Subcutaneous adipose tissue (tissue), 4 donors: ENCODE results near the gene GRK1. TPM values are rescaled to one million over a fixed set of nuclear protein-coding genes. Genes with fewer than 3 reads are reported as not detected.

ENCODE experiments used
- CTCF ChIP-seq: fragments of 450-650 bp; IDR thresholded peaks from one replicate; pipeline ENCODE4 v1.5.1; 2016; ENCODE audit warnings: low read depth, mild to moderate bottlenecking, control low read depth, antibody characterized with exemption, moderate library complexity
- total RNA-seq, 4 donors: library from RNA; depleted of rRNA; stranded (reverse); fragments of >200 nt; gene quantifications; one replicate each; pipeline ENCODE4 v1.1.0, GENCODE V29; 2016

Gene GRK1
- total RNA-seq, 4 donors from 2014 or later: not detected

- no peak for TF ChIP-seq CTCF
Measured at GRCh38 chr13:113748101-113748861, 81.3 kb downstream of the GRK1 start.

- no peak for TF ChIP-seq CTCF
Measured at GRCh38 chr13:113748862-113749451, 81.9 kb downstream of the GRK1 start.

GRCh38 chr13:113749507-113749906, 82.5 kb downstream of the GRK1 start:
- no peak for TF ChIP-seq CTCF

GRCh38 chr13:113749967-113750366, 82.9 kb downstream of the GRK1 start:
- TF ChIP-seq CTCF: no peak

- TF ChIP-seq CTCF: no peak
Measured at GRCh38 chr13:113750554-113751399, 83.8 kb downstream of the GRK1 start.

- TF ChIP-seq CTCF: no peak
Measured at GRCh38 chr13:113751491-113751890, 84.5 kb downstream of the GRK1 start.

- TF ChIP-seq CTCF: no peak
Measured at GRCh38 chr13:113753171-113753570, 86.2 kb downstream of the GRK1 start.
